HepG2 (cell line): ENCODE results near the gene CFAP92. TPM values are rescaled to one million over a fixed set of nuclear protein-coding genes. Genes with fewer than 3 reads are reported as not detected.

Source experiments
- ARID3A ChIP-seq: IDR thresholded peaks from 2 replicates; pipeline ENCODE4 v1.6.1; 2012; ENCODE audit warnings: low read depth, low read length, improper control_type of control experiment
- ETS1 ChIP-seq: sonication (generic); formaldehyde crosslinking; IDR thresholded peaks from 2 replicates; pipeline ENCODE4 v1.4.0; 2020; ENCODE audit warnings: missing genetic modification reagents
- HNRNPL ChIP-seq: fragments of 200-400 bp; formaldehyde crosslinking; IDR thresholded peaks from 2 replicates; pipeline ENCODE4 v1.6.1; 2017; ENCODE audit warnings: mild to moderate bottlenecking, low read depth, low read length
- JUND ChIP-seq: sonication (generic); formaldehyde crosslinking; IDR thresholded peaks from 2 replicates; pipeline ENCODE4 v1.8.0; 2022; ENCODE audit warnings: mild to moderate bottlenecking, missing genetic modification reagents
- KLF12 ChIP-seq: sonication (generic); formaldehyde crosslinking; IDR thresholded peaks from 2 replicates; pipeline ENCODE4 v1.4.0; 2020; ENCODE audit warnings: missing genetic modification reagents, borderline replicate concordance
- SP1 ChIP-seq, 2 experiments: fragments of 450-650 bp in 1 of 2; sonication (generic) in 1 of 2; formaldehyde crosslinking in 1 of 2; IDR thresholded peaks; 2 replicates each; pipeline versions ENCODE4 v1.4.0 to v1.6.1; 2016 to 2020; ENCODE audit warnings: missing genetic modification reagents in 1 of 2
- TFE3 ChIP-seq: IDR thresholded peaks from 2 replicates; pipeline ENCODE4 v1.6.1; 2016
- ZFP37 ChIP-seq: sonication (generic); formaldehyde crosslinking; IDR thresholded peaks from 2 replicates; pipeline ENCODE4 v1.4.0; 2020; ENCODE audit warnings: missing genetic modification reagents, borderline replicate concordance
- ZNF331 ChIP-seq: sonication (generic); formaldehyde crosslinking; IDR thresholded peaks from 2 replicates; pipeline ENCODE4 v1.4.0; 2020; ENCODE audit warnings: missing genetic modification reagents
- ZNF614 ChIP-seq: IDR thresholded peaks from 2 replicates; pipeline ENCODE4 v1.6.1; 2018; ENCODE audit warnings: missing biosample characterization, missing genetic modification reagents, inconsistent platforms, borderline replicate concordance
- ZNF629 ChIP-seq: sonication (generic); formaldehyde crosslinking; conservative IDR thresholded peaks from 2 replicates; pipeline ENCODE4 v1.5.0; 2020; ENCODE audit warnings: missing genetic modification reagents
- polyA plus RNA-seq, 8 experiments: library from polyadenylated mRNA; depleted of rRNA in 3 of 8; stranded (reverse) in 7 of 8; unstranded in 1 of 8; fragments of >200 nt; fragmentation: Illumina TruSeq in 4 of 8; extraction: Trizol in 4 of 8; gene quantifications; 2 replicates each; pipeline versions ENCODE4 v1.2.1 to v1.2.3, GENCODE V29; 2011 to 2016; ENCODE audit warnings: low read depth in 4 of 8, missing spikeins in 1 of 8, mixed read lengths in 1 of 8; ENCODE audit not compliant: insufficient read depth in 1 of 8
- total RNA-seq, 5 experiments: library from RNA; depleted of rRNA; stranded (reverse); fragments of >200 nt; fragmentation: Illumina TruSeq; extraction: Trizol; gene quantifications; 2 replicates each; pipeline ENCODE4 v1.2.3, GENCODE V29; 2016; ENCODE audit warnings: low read depth in 1 of 5
- TF ChIP-seq, protein P1 (sequence below): sonication (generic); formaldehyde crosslinking; conservative IDR thresholded peaks from 2 replicates; pipeline ENCODE4 v1.8.1; 2023; ENCODE audit warnings: missing genetic modification reagents
- TF ChIP-seq, protein P2 (sequence below): sonication (generic); formaldehyde crosslinking; IDR thresholded peaks from 2 replicates; pipeline ENCODE4 v1.5.1; 2020; ENCODE audit warnings: missing genetic modification reagents, mild to moderate bottlenecking, borderline replicate concordance
- TF ChIP-seq, protein P3 (sequence below): sonication (generic); formaldehyde crosslinking; IDR thresholded peaks from 2 replicates; pipeline ENCODE4 v1.4.0; 2020; ENCODE audit warnings: missing genetic modification reagents
- TF ChIP-seq, protein P4 (sequence below): sonication (generic); formaldehyde crosslinking; conservative IDR thresholded peaks from 2 replicates; pipeline ENCODE4 v1.4.0; 2020; ENCODE audit warnings: missing genetic modification reagents

The CFAP92 gene
- total and polyA plus RNA-seq, 2 of the 13 experiments (the other 11 are each of a cell fraction or from before 2014, with no cell fraction given): 0.18 to 0.46 TPM

- TF ChIP-seq, protein P1, sequence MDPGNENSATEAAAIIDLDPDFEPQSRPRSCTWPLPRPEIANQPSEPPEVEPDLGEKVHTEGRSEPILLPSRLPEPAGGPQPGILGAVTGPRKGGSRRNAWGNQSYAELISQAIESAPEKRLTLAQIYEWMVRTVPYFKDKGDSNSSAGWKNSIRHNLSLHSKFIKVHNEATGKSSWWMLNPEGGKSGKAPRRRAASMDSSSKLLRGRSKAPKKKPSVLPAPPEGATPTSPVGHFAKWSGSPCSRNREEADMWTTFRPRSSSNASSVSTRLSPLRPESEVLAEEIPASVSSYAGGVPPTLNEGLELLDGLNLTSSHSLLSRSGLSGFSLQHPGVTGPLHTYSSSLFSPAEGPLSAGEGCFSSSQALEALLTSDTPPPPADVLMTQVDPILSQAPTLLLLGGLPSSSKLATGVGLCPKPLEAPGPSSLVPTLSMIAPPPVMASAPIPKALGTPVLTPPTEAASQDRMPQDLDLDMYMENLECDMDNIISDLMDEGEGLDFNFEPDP (CRISPR knock-in tag): no peak
- TF ChIP-seq ETS1 (no peak), TFE3 (CRISPR knock-in tag) (peak; percentile 23; the same call in 1 of the 2 replicates), ZNF614 (peak; percentile 36; the same call in 1 of the 2 replicates), HNRNPL (no peak), ZFP37 (0 out of 2 replicates have a peak, but pooled peaks have one; percentile 68), KLF12 (CRISPR knock-in tag) (peak; percentile 75; the same call in 1 of the 2 replicates), ZNF629 (CRISPR knock-in tag) (0 out of 2 replicates have a peak, but pooled peaks have one; percentile 7), JUND (CRISPR knock-in tag) (no peak), SP1 (IDR thresholded peaks at IDR 0.05) (no peak), SP1 (CRISPR knock-in tag; IDR thresholded peaks at IDR 0.05) (peak; percentile 60), ZNF331 (0 out of 2 replicates have a peak, but pooled peaks have one; percentile 24), ARID3A (no peak)
- TF ChIP-seq, protein P2, sequence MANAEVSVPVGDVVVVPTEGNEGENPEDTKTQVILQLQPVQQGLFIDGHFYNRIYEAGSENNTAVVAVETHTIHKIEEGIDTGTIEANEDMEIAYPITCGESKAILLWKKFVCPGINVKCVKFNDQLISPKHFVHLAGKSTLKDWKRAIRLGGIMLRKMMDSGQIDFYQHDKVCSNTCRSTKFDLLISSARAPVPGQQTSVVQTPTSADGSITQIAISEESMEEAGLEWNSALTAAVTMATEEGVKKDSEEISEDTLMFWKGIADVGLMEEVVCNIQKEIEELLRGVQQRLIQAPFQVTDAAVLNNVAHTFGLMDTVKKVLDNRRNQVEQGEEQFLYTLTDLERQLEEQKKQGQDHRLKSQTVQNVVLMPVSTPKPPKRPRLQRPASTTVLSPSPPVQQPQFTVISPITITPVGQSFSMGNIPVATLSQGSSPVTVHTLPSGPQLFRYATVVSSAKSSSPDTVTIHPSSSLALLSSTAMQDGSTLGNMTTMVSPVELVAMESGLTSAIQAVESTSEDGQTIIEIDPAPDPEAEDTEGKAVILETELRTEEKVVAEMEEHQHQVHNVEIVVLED (CRISPR knock-in tag): peak; percentile 44; the same call in 1 of the 2 replicates
- TF ChIP-seq, protein P3, sequence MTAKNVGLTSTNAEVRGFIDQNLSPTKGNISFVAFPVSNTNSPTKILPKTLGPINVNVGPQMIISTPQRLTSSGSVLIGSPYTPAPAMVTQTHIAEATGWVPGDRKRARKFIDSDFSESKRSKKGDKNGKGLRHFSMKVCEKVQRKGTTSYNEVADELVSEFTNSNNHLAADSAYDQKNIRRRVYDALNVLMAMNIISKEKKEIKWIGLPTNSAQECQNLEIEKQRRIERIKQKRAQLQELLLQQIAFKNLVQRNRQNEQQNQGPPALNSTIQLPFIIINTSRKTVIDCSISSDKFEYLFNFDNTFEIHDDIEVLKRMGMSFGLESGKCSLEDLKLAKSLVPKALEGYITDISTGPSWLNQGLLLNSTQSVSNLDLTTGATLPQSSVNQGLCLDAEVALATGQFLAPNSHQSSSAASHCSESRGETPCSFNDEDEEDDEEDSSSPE (CRISPR knock-in tag): peak; percentile 61
- TF ChIP-seq, protein P4, sequence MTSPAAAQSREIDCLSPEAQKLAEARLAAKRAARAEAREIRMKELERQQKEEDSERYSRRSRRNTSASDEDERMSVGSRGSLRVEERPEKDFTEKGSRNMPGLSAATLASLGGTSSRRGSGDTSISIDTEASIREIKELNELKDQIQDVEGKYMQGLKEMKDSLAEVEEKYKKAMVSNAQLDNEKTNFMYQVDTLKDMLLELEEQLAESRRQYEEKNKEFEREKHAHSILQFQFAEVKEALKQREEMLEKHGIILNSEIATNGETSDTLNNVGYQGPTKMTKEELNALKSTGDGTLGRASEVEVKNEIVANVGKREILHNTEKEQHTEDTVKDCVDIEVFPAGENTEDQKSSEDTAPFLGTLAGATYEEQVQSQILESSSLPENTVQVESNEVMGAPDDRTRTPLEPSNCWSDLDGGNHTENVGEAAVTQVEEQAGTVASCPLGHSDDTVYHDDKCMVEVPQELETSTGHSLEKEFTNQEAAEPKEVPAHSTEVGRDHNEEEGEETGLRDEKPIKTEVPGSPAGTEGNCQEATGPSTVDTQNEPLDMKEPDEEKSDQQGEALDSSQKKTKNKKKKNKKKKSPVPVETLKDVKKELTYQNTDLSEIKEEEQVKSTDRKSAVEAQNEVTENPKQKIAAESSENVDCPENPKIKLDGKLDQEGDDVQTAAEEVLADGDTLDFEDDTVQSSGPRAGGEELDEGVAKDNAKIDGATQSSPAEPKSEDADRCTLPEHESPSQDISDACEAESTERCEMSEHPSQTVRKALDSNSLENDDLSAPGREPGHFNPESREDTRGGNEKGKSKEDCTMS: no peak
These were observed 33.1 kb upstream of the CFAP92 start (continued) for GRCh38 chr3:129026728-129027543.
